ENCODE data around the gene TSPYL4.

GRCh38 chr6:116268589-116269293 is 14.9 kb upstream of the TSPYL4 start:
- TF ChIP-seq CTCF (IDR thresholded peaks at IDR 0.05), result peak in 1 of 3 donors; percentile 14
- TF ChIP-seq POLR2A (IDR thresholded peaks at IDR 0.05), result no peak

Data from lower leg skin (tissue), 3 donors.